HG02798 (cell line): ENCODE data around the gene MUC21.
"Not testable (repeated sequence)": the region's sequence is repeated elsewhere in the genome, so short reads cannot be mapped to it uniquely, and the experiment has no call there.

Experiments used
- ATAC-seq: cut with Tn5 transposase; IDR thresholded peaks from one replicate; pipeline ENCODE4 v1.9.1; 2021; ENCODE audit warnings: mild to moderate bottlenecking; ENCODE audit not compliant: unreplicated experiment, poor library complexity

Gene MUC21

DNA sequence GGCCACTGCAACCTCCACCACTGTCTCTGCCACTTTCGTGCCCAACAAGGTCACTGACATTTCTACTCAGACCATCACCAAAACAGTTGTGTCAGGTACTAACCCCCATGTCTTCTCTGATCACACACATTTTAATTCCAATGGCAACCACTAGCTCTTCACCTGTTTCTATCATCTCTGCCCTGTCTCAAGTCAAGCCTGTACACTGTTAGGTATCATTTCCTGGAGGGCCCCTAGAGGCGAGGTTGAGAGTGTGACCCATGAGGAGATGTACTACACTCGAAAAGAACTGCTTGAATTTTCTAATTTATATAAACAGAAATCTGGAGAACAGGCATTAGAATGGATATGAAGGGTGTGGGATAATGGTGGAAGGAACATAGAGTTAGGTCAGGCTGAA, 17.4 kb upstream of the MUC21 start:
- no peak for ATAC-seq

- ATAC-seq, result not testable (repeated sequence)
These were observed 14.3 kb upstream of the MUC21 start for GRCh38 chr6:30969171-30969570.

- no peak for ATAC-seq
These were observed 12.6 kb upstream of the MUC21 start for GRCh38 chr6:30970946-30971345.

- ATAC-seq, result no peak
These were observed 10.7 kb upstream of the MUC21 start for GRCh38 chr6:30972816-30973215.

DNA sequence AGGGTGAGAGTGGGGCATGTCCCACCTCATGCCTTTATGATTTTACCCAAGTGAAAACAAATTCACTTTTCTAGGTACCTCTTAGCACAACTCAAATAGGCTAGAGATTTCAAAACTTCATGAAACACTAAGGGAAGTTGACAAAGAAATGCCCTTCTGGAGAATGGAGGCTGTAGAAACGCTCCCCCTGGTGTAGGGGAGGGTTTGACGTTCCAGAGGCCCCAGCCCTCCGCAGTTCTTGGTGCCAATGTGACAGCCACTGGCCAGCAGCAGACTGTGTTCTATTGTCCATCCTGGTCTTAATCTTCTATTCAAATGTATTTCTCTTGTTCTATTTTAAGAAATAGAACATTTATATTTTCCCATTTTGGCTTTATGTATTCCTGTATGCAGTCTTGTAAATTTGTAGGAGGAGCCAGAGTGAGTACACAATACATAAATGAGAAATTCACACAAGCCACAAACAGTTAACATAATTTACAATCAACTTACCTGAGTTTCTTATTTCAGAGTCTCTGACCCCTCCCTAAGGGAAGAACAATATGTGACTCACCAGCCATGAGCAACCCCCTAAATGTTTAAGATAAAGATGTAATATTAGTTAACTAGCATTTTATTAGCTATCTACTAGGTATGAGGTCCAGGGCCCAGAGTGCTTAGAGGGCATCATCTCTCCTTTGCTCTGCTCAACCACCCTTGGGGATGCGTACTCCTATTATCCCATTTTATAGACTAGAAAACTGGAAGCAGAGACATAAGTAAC, 8.8 kb upstream of the MUC21 start:
- ATAC-seq, result no peak

- ATAC-seq, result no peak
These were observed 4.4 kb upstream of the MUC21 start for GRCh38 chr6:30979141-30979540.

DNA sequence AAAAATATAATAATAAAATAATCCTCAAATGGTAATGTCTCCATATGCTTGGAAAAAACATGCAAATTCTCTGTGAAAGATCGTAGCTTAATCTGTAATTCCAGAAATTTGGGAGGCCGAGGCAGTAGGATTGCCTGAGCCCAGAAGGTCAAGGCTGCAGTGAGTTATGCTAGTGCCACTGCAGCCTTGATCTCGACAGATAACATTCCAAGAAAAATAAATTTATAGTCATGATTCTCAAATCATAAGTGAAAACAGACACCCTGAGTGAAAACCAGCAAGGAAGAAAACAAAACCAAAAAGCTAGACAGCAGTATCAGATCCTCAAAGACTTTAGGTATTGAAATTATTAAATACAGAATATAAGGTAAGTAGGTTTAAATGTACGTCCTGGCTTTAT, 3.8 kb upstream of the MUC21 start:
- no peak for ATAC-seq

DNA sequence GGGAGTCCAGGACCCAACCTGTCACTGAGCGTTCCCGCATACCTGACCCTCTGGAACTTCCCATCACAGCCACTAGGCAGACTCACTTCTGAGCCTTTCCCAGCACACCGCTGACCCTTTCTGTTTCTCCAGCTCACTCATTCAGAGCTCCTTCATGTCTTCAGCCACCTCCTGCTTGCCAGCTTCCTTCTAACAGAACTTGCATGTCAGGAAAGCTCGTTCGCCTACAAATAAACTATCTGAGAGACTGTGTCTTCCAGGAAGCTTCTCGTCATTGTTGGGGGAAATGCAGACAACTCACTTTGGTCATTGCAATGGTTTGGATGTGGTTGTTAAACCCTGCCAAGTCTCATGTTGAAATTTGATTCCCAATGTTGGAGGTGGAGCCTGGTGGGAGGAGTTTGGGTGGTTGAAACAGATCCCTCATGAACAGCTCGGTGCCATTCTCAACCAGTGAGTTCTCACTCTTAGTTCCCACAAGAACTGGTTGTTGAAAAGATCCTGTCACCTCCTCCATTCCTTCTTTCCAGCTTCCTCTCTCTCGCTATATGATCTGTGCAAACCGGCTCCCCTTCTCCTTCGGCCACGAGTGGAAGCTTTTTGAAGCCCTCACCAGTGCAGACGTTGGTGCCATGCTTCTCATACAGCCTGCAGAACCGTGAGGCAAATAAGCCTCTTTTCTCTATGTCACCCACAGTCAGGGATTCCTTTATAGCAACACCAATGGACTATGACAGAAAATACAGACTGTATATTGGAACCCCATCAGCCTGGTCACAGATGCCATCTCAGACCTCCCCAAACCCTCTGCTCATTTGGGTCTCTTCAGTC, 1.4 kb upstream of the MUC21 start:
- ATAC-seq, result no peak

GRCh38 chr6:30985490-30985889, 2.0 kb downstream of the MUC21 start:
- ATAC-seq, result no peak

DNA sequence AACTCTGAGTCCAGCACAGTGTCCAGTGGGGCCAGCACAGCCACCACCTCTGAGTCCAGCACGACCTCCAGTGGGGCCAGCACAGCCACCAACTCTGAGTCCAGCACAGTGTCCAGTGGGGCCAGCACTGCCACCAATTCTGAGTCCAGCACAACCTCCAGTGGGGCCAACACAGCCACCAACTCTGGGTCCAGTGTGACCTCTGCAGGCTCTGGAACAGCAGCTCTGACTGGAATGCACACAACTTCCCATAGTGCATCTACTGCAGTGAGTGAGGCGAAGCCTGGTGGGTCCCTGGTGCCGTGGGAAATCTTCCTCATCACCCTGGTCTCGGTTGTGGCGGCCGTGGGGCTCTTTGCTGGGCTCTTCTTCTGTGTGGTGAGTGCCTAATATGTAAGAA, 3.8 kb downstream of the MUC21 start:
- no peak for ATAC-seq

DNA sequence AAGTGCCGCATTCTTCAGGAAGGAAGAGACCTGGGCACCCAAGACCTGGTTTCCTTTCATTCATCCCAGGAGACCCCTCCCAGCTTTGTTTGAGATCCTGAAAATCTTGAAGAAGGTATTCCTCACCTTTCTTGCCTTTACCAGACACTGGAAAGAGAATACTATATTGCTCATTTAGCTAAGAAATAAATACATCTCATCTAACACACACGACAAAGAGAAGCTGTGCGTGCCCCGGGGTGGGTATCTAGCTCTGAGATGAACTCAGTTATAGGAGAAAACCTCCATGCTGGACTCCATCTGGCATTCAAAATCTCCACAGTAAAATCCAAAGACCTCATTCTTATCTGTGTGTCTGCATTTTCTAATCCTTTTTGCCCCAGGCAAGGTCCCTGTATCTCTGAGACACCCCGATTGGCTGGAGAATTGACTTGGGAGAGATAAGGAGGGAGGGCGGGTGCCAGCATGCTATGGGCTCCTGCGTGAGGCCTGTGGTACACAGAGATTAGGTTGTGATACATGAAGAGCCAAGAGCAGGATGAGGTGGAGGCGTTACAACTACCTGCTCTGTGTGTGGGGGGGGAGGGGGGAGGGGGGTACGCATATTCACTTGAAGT, 4.8 kb downstream of the MUC21 start:
- no peak for ATAC-seq

DNA sequence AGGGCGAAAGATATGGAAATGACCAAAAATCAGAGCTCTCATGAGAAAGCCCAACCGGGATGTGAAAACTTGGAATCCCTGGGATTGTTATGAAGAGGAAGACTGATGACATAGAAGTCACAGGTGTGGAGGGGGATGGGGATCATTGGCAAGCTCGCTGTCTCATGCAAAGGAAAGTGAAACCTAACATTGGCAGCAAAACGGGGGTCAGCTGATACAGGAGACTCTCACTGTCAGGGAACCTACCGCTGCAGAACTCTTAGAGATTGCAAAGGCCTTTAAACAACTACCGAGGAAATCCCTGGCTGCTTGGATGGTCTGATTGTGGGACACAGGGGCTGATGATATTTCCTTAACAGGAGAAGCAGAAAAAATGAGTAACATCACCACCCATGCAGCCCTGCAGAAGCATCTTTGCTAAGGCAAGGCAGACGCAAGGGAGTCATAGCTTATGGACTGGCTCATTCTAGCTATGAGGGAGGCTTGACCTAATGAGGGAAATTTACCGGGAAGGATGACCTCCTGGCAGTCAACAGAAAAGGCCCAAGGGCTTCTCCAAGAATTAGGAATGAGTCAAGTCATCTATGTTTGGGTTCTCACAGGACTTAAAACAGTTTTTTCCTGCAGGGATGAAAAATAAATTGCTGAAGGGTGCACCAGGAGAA, 7.0 kb downstream of the MUC21 start:
- no peak for ATAC-seq

- no peak for ATAC-seq
These were observed 8.4 kb downstream of the MUC21 start for GRCh38 chr6:30991891-30992290.

- ATAC-seq, result no peak
These were observed 13.8 kb downstream of the MUC21 start for GRCh38 chr6:30997301-30997700.

- no peak for ATAC-seq
These were observed 15.3 kb downstream of the MUC21 start for GRCh38 chr6:30998785-30999184.

GRCh38 chr6:31000067-31000860, 16.7 kb downstream of the MUC21 start:
- not testable (repeated sequence) for ATAC-seq

GRCh38 chr6:31001281-31001888, 17.9 kb downstream of the MUC21 start:
- no peak for ATAC-seq

DNA sequence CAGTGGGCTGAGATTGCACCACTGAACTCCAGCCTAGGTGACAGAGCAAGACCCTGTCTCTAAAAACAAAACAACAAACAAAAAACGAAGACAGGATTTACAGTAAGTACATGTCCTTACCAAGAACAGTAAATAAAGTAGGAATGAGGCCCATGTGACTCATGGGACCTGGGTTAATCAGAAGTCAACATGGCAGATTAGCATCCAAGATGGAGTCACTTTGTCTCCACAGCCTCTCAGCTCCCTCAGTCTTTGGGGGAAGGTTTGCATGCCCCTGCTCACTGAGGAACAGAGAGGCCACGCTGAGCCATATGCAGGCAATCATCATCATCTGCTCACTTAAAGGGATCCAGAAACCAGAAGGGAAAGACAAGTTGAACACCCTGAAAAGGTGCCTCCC, 19.0 kb downstream of the MUC21 start:
- ATAC-seq, result no peak

DNA sequence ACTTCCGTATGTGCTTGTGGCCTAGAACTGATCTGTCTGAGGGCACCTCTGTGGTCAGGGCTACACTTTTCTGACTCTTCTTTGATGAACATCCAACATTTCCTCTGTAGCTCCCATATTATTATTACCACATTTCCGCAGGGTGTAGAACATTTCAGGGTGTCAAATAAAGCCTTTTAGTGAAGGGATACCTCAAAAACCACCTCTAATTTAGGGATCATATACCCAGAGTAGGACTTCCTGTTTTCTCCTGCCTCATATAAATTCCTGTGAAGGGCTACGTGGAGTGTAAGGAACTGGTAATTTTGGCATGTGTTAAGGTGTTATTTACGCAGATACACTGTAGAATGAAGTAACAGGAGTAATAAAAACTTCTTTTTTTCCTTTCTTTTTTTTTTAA, 21.3 kb downstream of the MUC21 start:
- ATAC-seq, result no peak
